T-cell (primary cell): ENCODE data around the gene PGM5. TPM values are rescaled to one million over a fixed set of nuclear protein-coding genes. Genes with fewer than 3 reads are reported as not detected.

Source experiments
- ATAC-seq, 4 experiments: fragments of 200-7000 bp in 3 of 4; fragments of 150-1000 bp in 1 of 4; cut with Tn5 transposase; replicated peaks in 1 of 4; 1 replicate in 3 of 4; 2 replicates in 1 of 4; pipeline ENCODE4 v1.10.0; 2021; ENCODE audit warnings: moderate library complexity in 3 of 4, mild to moderate bottlenecking in 2 of 4, moderate number of reproducible peaks in 1 of 4
- CTCF ChIA-PET, 2 donors: fragments of 300-600 bp; sonication (Branson Sonifier 250); formaldehyde crosslinking; loops; one replicate each; lab custom pipeline; 2022; ENCODE audit warnings: antibody characterized with exemption in 2 of 2; lab: Charles Lee
- POLR2A ChIA-PET, 2 donors: fragments of 300-600 bp; sonication (Branson Sonifier 250); formaldehyde crosslinking; loops; one replicate each; lab custom pipeline; 2022; ENCODE audit warnings: antibody characterized with exemption in 2 of 2; lab: Charles Lee
- DNase-seq, 35 experiments: peaks; one replicate each; pipeline versions ENCODE4 v3.0.0 to v3.0.0-alpha.2; 2013 to 2023
- H3K27ac ChIP-seq: one replicate; pipeline ENCODE4 v1.5.1; 2013; ENCODE audit warnings: low read length
- H3K27me3 ChIP-seq, 2 experiments: replicated peaks in 1 of 2; 1 replicate in 1 of 2; 2 replicates in 1 of 2; pipeline versions ENCODE4 v1.6.1 to v1.7.0; 2013; ENCODE audit warnings: low read length in 1 of 2, mixed read lengths in 1 of 2; ENCODE audit not compliant: control insufficient read depth in 2 of 2, insufficient read depth in 2 of 2; ENCODE audit errors: extremely low read depth in 1 of 2
- H3K36me3 ChIP-seq, 2 donors: 1 replicate in 1 of 2; 2 replicates in 1 of 2; pipeline versions ENCODE4 v1.6.1 to v1.7.0; 2013; ENCODE audit warnings: low read length in 1 of 2; ENCODE audit not compliant: control insufficient read depth in 2 of 2, insufficient read depth in 1 of 2; ENCODE audit errors: extremely low read depth in 1 of 2
- H3K4me1 ChIP-seq, 2 experiments: 1 replicate in 1 of 2; 2 replicates in 1 of 2; pipeline versions ENCODE4 v1.6.1 to v1.7.0; 2013; ENCODE audit warnings: low read length in 2 of 2, mixed read lengths in 1 of 2; ENCODE audit not compliant: insufficient read depth in 2 of 2, control insufficient read depth in 1 of 2; ENCODE audit errors: extremely low read depth in 1 of 2
- H3K4me3 ChIP-seq, 2 donors: 1 replicate in 1 of 2; 2 replicates in 1 of 2; pipeline versions ENCODE4 v1.5.1 to v1.7.0; 2013; ENCODE audit warnings: mild to moderate bottlenecking in 2 of 2, low read length in 1 of 2, moderate library complexity in 1 of 2; ENCODE audit not compliant: control insufficient read depth in 1 of 2; ENCODE audit errors: extremely low read depth in 1 of 2
- H3K9me3 ChIP-seq: 2 replicates; pipeline ENCODE4 v1.7.0; 2013
- H3K27ac Mint-ChIP-seq, 2 donors: one replicate each; pipeline ENCODE4 v1.8.0; 2020 to 2021; ENCODE audit warnings: mild to moderate bottlenecking in 2 of 2, mixed read lengths in 2 of 2
- H3K27me3 Mint-ChIP-seq, 2 donors: one replicate each; pipeline ENCODE4 v1.8.0; 2021 to 2022; ENCODE audit warnings: mixed read lengths in 2 of 2
- H3K36me3 Mint-ChIP-seq: one replicate; pipeline ENCODE4 v1.8.0; 2021; ENCODE audit warnings: mixed read lengths
- H3K4me1 Mint-ChIP-seq, 3 donors: one replicate each; pipeline ENCODE4 v1.8.0; 2020 to 2022; ENCODE audit warnings: mixed read lengths in 3 of 3, mild to moderate bottlenecking in 1 of 3
- H3K4me3 Mint-ChIP-seq, 3 donors: one replicate each; pipeline ENCODE4 v1.8.0; 2020 to 2022; ENCODE audit warnings: mild to moderate bottlenecking in 3 of 3, mixed read lengths in 3 of 3, moderate library complexity in 3 of 3
- H3K9me3 Mint-ChIP-seq, 3 donors: one replicate each; pipeline ENCODE4 v1.8.0; 2020 to 2022; ENCODE audit warnings: mixed read lengths in 3 of 3
- WGBS: methylation state at CpG from one replicate; pipeline ENCODE4 v1.1.5; 2013; ENCODE audit warnings: missing lambda C conversion rate; ENCODE audit not compliant: insufficient coverage; 5-methylcytosine and 5-hydroxymethylcytosine counted together
- total RNA-seq, 35 experiments: library from RNA in 6 of 35; stranded (reverse) in 6 of 35; fragments of 120-200 nt in 1 of 35; gene quantifications; one replicate each; pipeline versions ENCODE4 v1.2.1 to v1.2.4 and lab custom pipeline; 2013 to 2026

The PGM5 gene
- total RNA-seq, 5 donors from 2014 or later (not counting 1 experiment from before 2014, with no cell fraction given), result 0.20 to 0.69 (median 0.32) TPM; not detected in 1

- no peaks in the 10 kb centered on the region for H3K27me3 ChIP-seq
- H3K27ac Mint-ChIP-seq, result no peak overlapping the region
- no peaks in the 10 kb centered on the region for H3K36me3 ChIP-seq
- no peaks in the 10 kb centered on the region for H3K36me3 Mint-ChIP-seq
- POLR2A ChIA-PET, result no interaction called here
- H3K4me1 ChIP-seq, result no peaks in the 10 kb centered on the region
- no peak overlapping the region for H3K27ac ChIP-seq
- H3K4me3 ChIP-seq, result no peak overlapping the region
- peaks cover 0 to 7% of the 10 kb centered on the region in 2 donors for H3K27me3 Mint-ChIP-seq
- H3K4me1 Mint-ChIP-seq, result no peaks in the 10 kb centered on the region
- CTCF ChIA-PET, result no interaction called here
- no peaks in the 10 kb centered on the region for H3K9me3 ChIP-seq
- ATAC-seq (no peak), DNase-seq (peak in 1 of 35 experiments; percentile 10)
- 100% methylated on average over 2 of the region's 7 CpGs for WGBS
- H3K9me3 Mint-ChIP-seq, result no peaks in the 10 kb centered on the region
- no peak overlapping the region for H3K4me3 Mint-ChIP-seq
Measured at GRCh38 chr9:68507130-68507805, 150.9 kb downstream of the PGM5 start.

- ChIA-PET POLR2A (interaction anchor here in 1 of 2 donors (0.6 kb wide), 1 partner anchor 54 kb away, joined by 6 read pairs; no protein-coding TSS in a partner anchor), CTCF (interaction anchor here in 1 of 2 donors (0.8 kb wide), 1 partner anchor 14 kb away, joined by 3 read pairs; no protein-coding TSS in a partner anchor)
- Histone ChIP-seq H3K4me1 (no peaks in the 10 kb centered on the region), H3K36me3 (no peaks in the 10 kb centered on the region), H3K4me3 (no peak overlapping the region), H3K9me3 (no peaks in the 10 kb centered on the region), H3K27ac (no peak overlapping the region), H3K27me3 (no peaks in the 10 kb centered on the region)
- Mint-ChIP-seq H3K27ac (no peak overlapping the region), H3K27me3 (peaks cover 0 to 7% of the 10 kb centered on the region in 2 donors), H3K4me3 (no peak overlapping the region), H3K4me1 (no peaks in the 10 kb centered on the region), H3K36me3 (no peaks in the 10 kb centered on the region), H3K9me3 (no peaks in the 10 kb centered on the region)
- ATAC-seq (no peak), DNase-seq (no peak)
- 60% methylated on average over 1 of the region's 2 CpGs for WGBS
Measured at GRCh38 chr9:68507806-68508145, 151.4 kb downstream of the PGM5 start.

GRCh38 chr9:68508547-68508946 lies 152.1 kb downstream of the PGM5 start:
- Histone ChIP-seq H3K9me3 (no peaks in the 10 kb centered on the region), H3K27me3 (no peaks in the 10 kb centered on the region), H3K36me3 (no peaks in the 10 kb centered on the region), H3K4me3 (no peak overlapping the region), H3K4me1 (no peaks in the 10 kb centered on the region), H3K27ac (no peak overlapping the region)
- no peaks in the 10 kb centered on the region for H3K4me1 Mint-ChIP-seq
- DNase-seq (no peak), ATAC-seq (no peak)
- peaks cover 0 to 3% of the 10 kb centered on the region in 2 donors for H3K27me3 Mint-ChIP-seq
- H3K27ac Mint-ChIP-seq, result no peak overlapping the region
- H3K9me3 Mint-ChIP-seq, result no peaks in the 10 kb centered on the region
- ChIA-PET POLR2A (interaction anchor here in 1 of 2 donors (0.6 kb wide), 1 partner anchor 53 kb away, joined by 6 read pairs; no protein-coding TSS in a partner anchor), CTCF (interaction anchor here in 1 of 2 donors (0.8 kb wide), 1 partner anchor 15 kb away, joined by 3 read pairs; no protein-coding TSS in a partner anchor)
- no peak overlapping the region for H3K4me3 Mint-ChIP-seq
- 58% methylated on average over 1 of the region's 2 CpGs for WGBS
- no peaks in the 10 kb centered on the region for H3K36me3 Mint-ChIP-seq

GRCh38 chr9:68509689-68510088 lies 153.3 kb downstream of the PGM5 start:
- Mint-ChIP-seq H3K36me3 (no peaks in the 10 kb centered on the region), H3K27ac (no peak overlapping the region), H3K4me1 (no peaks in the 10 kb centered on the region), H3K9me3 (no peaks in the 10 kb centered on the region), H3K27me3 (peaks cover 0 to 3% of the 10 kb centered on the region in 2 donors), H3K4me3 (no peak overlapping the region)
- no peaks in the 10 kb centered on the region for H3K36me3 ChIP-seq
- CTCF ChIA-PET, result no interaction called here
- POLR2A ChIA-PET, result no interaction called here
- no peaks in the 10 kb centered on the region for H3K9me3 ChIP-seq
- no peaks in the 10 kb centered on the region for H3K4me1 ChIP-seq
- H3K4me3 ChIP-seq, result no peak overlapping the region
- H3K27ac ChIP-seq, result no peak overlapping the region
- ATAC-seq, result no peak
- DNase-seq, result no peak
- no peaks in the 10 kb centered on the region for H3K27me3 ChIP-seq

GRCh38 chr9:68513385-68513784 lies 157.0 kb downstream of the PGM5 start:
- Histone ChIP-seq H3K4me3 (no peak overlapping the region), H3K27ac (no peak overlapping the region), H3K4me1 (no peaks in the 10 kb centered on the region), H3K36me3 (no peaks in the 10 kb centered on the region), H3K27me3 (no peaks in the 10 kb centered on the region), H3K9me3 (no peaks in the 10 kb centered on the region)
- Mint-ChIP-seq H3K27ac (no peak overlapping the region), H3K4me1 (no peaks in the 10 kb centered on the region), H3K27me3 (peaks cover 3 to 10% of the 10 kb centered on the region in 2 donors), H3K4me3 (no peak overlapping the region), H3K36me3 (no peaks in the 10 kb centered on the region), H3K9me3 (peaks cover 0 to 7% (median 0%) of the 10 kb centered on the region in 3 donors)
- CTCF ChIA-PET, result no interaction called here
- DNase-seq (no peak), ATAC-seq (no peak)
- POLR2A ChIA-PET, result no interaction called here
- WGBS, result no CpG with 5 or more reads among the region's 3 CpGs

GRCh38 chr9:68513981-68514380 lies 157.6 kb downstream of the PGM5 start:
- no peaks in the 10 kb centered on the region for H3K9me3 ChIP-seq
- ChIA-PET POLR2A (no interaction called here), CTCF (no interaction called here)
- peaks cover 6 to 13% of the 10 kb centered on the region in 2 donors for H3K27me3 Mint-ChIP-seq
- no peak overlapping the region for H3K27ac ChIP-seq
- H3K36me3 Mint-ChIP-seq, result no peaks in the 10 kb centered on the region
- ATAC-seq (no peak), DNase-seq (no peak)
- H3K4me1 Mint-ChIP-seq, result no peaks in the 10 kb centered on the region
- no peaks in the 10 kb centered on the region for H3K27me3 ChIP-seq
- H3K4me1 ChIP-seq, result no peaks in the 10 kb centered on the region
- H3K9me3 Mint-ChIP-seq, result peaks cover 0 to 10% (median 0%) of the 10 kb centered on the region in 3 donors
- H3K27ac Mint-ChIP-seq, result no peak overlapping the region
- no peaks in the 10 kb centered on the region for H3K36me3 ChIP-seq
- H3K4me3 ChIP-seq, result no peak overlapping the region
- 88% methylated on average over 1 of the region's 4 CpGs for WGBS
- no peak overlapping the region for H3K4me3 Mint-ChIP-seq
